ENCODE data around the gene S1PR4. TPM values are rescaled to one million over a fixed set of nuclear protein-coding genes. Genes with fewer than 3 reads are reported as not detected.

Gene S1PR4
- total and polyA plus RNA-seq, 2 of the 13 experiments (the other 11 are each of a cell fraction or from before 2014, with no cell fraction given): 0.07 to 0.09 TPM

- TF ChIP-seq FOXO4 (CRISPR knock-in tag; conservative IDR thresholded peaks at IDR 0.05) (no peak), AKAP8 (CRISPR knock-in tag; IDR thresholded peaks at IDR 0.05) (peak; percentile 85; the same call in 1 of the 2 replicates), ZNF790 (CRISPR knock-in tag; IDR thresholded peaks at IDR 0.05; ENCODE audit: borderline replicate concordance) (no peak), ZSCAN25 (CRISPR knock-in tag; IDR thresholded peaks at IDR 0.05) (no peak), TBL1XR1 (IDR thresholded peaks at IDR 0.05; ENCODE audit: borderline replicate concordance, low read length, partially characterized antibody) (no peak), HNF1B (CRISPR knock-in tag; IDR thresholded peaks at IDR 0.05) (no peak), ZNF180 (CRISPR knock-in tag; IDR thresholded peaks at IDR 0.05; ENCODE audit: borderline replicate concordance, low read depth) (no peak), ZNF331 (CRISPR knock-in tag; IDR thresholded peaks at IDR 0.05) (no peak), HIC2 (CRISPR knock-in tag; IDR thresholded peaks at IDR 0.05; ENCODE audit: low read depth) (no peak), RAD51 (IDR thresholded peaks at IDR 0.05; ENCODE audit: borderline replicate concordance) (no peak), TOPORS (CRISPR knock-in tag; IDR thresholded peaks at IDR 0.05) (no peak), EHMT2 (IDR thresholded peaks at IDR 0.05; ENCODE audit: borderline replicate concordance, low read depth, low read length) (no peak), SMC3 (IDR thresholded peaks at IDR 0.05; ENCODE audit: low read length) (peak; percentile 26; the same call in 1 of the 2 replicates), RNF2 (conservative IDR thresholded peaks at IDR 0.05; ENCODE audit: low read depth) (no peak), ZNF776 (CRISPR knock-in tag; IDR thresholded peaks at IDR 0.05) (no peak), ZBTB8A (CRISPR knock-in tag; IDR thresholded peaks at IDR 0.05; ENCODE audit: borderline replicate concordance, low read depth) (no peak), WIZ (CRISPR knock-in tag; IDR thresholded peaks at IDR 0.05) (no peak), RBM22 (optimal IDR thresholded peaks at IDR 0.05; ENCODE audit: low read length) (peak; percentile 65), KDM1A (CRISPR knock-in tag; IDR thresholded peaks at IDR 0.05) (peak; percentile 54; the same call in 1 of the 2 replicates), PATZ1 (CRISPR knock-in tag; IDR thresholded peaks at IDR 0.05) (no peak), KAT2B (IDR thresholded peaks at IDR 0.05; ENCODE audit: borderline replicate concordance, low read depth, low read length) (no peak), AGO2 (optimal IDR thresholded peaks at IDR 0.05; ENCODE audit: low read depth, low read length) (peak; percentile 93), SALL1 (CRISPR knock-in tag; IDR thresholded peaks at IDR 0.05) (no peak), DMAP1 (CRISPR knock-in tag; IDR thresholded peaks at IDR 0.05) (no peak), ZMAT3 (CRISPR knock-in tag; conservative IDR thresholded peaks at IDR 0.05) (no peak)
Measured at GRCh38 chr19:3210347-3211017, 31.9 kb downstream of the S1PR4 start (continued).

All from HepG2 (cell line).